Heart left ventricle (tissue), 13 donors: ENCODE measurements around the gene SYNDIG1.

Source experiments
- POLR2A ChIP-seq, 2 donors: fragments of 450-650 bp; IDR thresholded peaks; one replicate each; pipeline ENCODE4 v1.6.1; 2017; ENCODE audit warnings: antibody characterized with exemption in 2 of 2, mild to moderate bottlenecking in 2 of 2, moderate library complexity in 2 of 2
- TF ChIP-seq, protein P1 (sequence below), 12 donors: fragments of 200-600 bp; sonication (generic) in 4 of 12; IDR thresholded peaks; one replicate each; pipeline versions ENCODE4 v1.5.0 to v1.8.0; 2018 to 2022; ENCODE audit warnings: antibody characterized with exemption in 12 of 12, mild to moderate bottlenecking in 5 of 12
- donor health status: ischemic (EF 13 %, LVEDD 7.1; RV severe dilation, severe dysfunction).
- donor health status: DM: no; HTN: yes; CAD: no.
- donor health status: DM: no; HTN: no; CAD: no.
- donor health status: ischemic (EF 25% LVEDD 6.9; RV normal size, moderate dysfunction).
- donor health status: ischemic (EF 25% LVEDD 5.7; RV mildly dilated, moderate dysfunction).
- donor health status: ischemic (EF 35%, LVEDD 5.7; RV mildly dilated, moderate dysfunction).
- donor health status: nonischemic (EF 11% LVEDD 7.7; RV severe dilation, severe dysfunction).
- donor health status: DM: yes; HTN: yes; CAD: no.
- donor health status: PGD.
- donor health status: ischemic (EF 29% LVEDD 5.4; RV normal size, mild dysfunction).
- donor health status: nonischemic (EF 23%, LVEDD 6.1; RV moderate dilation, normal function).

DNA sequence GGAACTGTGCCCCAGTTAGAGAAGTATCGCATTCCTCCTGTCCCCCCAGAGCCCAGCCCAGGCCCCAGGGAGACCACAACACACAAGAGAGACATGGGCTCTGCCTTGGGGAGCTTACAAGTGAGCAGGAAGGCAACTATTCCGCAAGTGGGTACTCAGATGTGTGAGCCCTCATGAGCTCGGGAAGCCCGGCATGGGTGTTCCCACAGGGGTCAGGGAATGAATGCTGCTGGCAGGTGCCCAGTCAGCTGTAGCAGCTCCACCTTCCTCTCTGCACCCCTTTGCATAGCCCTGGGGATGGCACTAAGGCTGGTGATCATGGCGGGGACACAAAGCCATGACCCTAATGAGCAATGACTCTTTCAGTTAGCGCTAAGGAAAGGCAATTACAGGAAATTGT, 194.1 kb downstream of the SYNDIG1 start:
- TF ChIP-seq, protein P1, sequence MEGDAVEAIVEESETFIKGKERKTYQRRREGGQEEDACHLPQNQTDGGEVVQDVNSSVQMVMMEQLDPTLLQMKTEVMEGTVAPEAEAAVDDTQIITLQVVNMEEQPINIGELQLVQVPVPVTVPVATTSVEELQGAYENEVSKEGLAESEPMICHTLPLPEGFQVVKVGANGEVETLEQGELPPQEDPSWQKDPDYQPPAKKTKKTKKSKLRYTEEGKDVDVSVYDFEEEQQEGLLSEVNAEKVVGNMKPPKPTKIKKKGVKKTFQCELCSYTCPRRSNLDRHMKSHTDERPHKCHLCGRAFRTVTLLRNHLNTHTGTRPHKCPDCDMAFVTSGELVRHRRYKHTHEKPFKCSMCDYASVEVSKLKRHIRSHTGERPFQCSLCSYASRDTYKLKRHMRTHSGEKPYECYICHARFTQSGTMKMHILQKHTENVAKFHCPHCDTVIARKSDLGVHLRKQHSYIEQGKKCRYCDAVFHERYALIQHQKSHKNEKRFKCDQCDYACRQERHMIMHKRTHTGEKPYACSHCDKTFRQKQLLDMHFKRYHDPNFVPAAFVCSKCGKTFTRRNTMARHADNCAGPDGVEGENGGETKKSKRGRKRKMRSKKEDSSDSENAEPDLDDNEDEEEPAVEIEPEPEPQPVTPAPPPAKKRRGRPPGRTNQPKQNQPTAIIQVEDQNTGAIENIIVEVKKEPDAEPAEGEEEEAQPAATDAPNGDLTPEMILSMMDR (IDR thresholded peaks at IDR 0.05) = no peak
- no peak for TF ChIP-seq POLR2A (IDR thresholded peaks at IDR 0.05)
